Testis (tissue), 2 donors: ENCODE data around the gene GNA12.

Experiments used
- POLR2A ChIP-seq: fragments of 450-650 bp; IDR thresholded peaks from one replicate; pipeline ENCODE4 v1.6.1; 2017; ENCODE audit warnings: antibody characterized with exemption, mild to moderate bottlenecking, moderate library complexity
- TF ChIP-seq, protein P1 (sequence below), 3 experiments: fragments of 450-650 bp in 2 of 3; fragments of 200-600 bp in 1 of 3; sonication (generic) in 1 of 3; IDR thresholded peaks; one replicate each; pipeline ENCODE4 v1.5.1; 2016 to 2019; ENCODE audit warnings: antibody characterized with exemption in 3 of 3, mild to moderate bottlenecking in 2 of 3, moderate library complexity in 1 of 3

DNA sequence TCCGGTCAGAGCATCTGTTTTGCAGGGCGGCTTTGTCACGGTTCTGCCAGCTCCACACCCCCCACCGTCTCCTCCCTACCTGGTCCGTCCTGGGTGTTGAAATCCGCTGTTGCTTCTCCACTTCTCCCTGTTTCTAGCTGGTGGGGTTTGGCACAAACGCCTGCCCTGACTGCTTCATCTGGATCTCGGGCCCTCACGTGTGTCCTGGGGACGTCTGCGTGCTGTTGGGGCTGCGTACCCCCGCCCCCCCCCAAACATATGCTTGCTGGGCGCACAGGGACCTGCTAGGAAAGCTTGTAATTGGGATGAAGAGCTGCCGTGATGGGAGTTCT, 144.9 kb downstream of the GNA12 start:
- TF ChIP-seq, protein P1, sequence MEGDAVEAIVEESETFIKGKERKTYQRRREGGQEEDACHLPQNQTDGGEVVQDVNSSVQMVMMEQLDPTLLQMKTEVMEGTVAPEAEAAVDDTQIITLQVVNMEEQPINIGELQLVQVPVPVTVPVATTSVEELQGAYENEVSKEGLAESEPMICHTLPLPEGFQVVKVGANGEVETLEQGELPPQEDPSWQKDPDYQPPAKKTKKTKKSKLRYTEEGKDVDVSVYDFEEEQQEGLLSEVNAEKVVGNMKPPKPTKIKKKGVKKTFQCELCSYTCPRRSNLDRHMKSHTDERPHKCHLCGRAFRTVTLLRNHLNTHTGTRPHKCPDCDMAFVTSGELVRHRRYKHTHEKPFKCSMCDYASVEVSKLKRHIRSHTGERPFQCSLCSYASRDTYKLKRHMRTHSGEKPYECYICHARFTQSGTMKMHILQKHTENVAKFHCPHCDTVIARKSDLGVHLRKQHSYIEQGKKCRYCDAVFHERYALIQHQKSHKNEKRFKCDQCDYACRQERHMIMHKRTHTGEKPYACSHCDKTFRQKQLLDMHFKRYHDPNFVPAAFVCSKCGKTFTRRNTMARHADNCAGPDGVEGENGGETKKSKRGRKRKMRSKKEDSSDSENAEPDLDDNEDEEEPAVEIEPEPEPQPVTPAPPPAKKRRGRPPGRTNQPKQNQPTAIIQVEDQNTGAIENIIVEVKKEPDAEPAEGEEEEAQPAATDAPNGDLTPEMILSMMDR (IDR thresholded peaks at IDR 0.05): no peak
- no peak for TF ChIP-seq POLR2A
